Stimulated activated CD8-positive, alpha-beta memory T cell treated with anti-CD3 and anti-CD28 coated beads, Interleukin-12 subunit alpha, Interleukin-12 subunit beta, amount 100 ng/mL, for 1 hour (primary cell): Measurements from ENCODE around the gene LRFN2.

Experiments used
- DNase-seq: peaks from one replicate; pipeline ENCODE4 v3.0.0-alpha.2; 2020; ENCODE audit warnings: low read depth

LRFN2 gene

GRCh38 chr6:40349901-40350746 is 237.0 kb downstream of the LRFN2 start:
- no peak for DNase-seq

- DNase-seq, result no peak
These were observed 237.9 kb downstream of the LRFN2 start for GRCh38 chr6:40349123-40349900.

GRCh38 chr6:40348591-40348990 is 238.6 kb downstream of the LRFN2 start:
- DNase-seq, result no peak

GRCh38 chr6:40347571-40348011 is 239.6 kb downstream of the LRFN2 start:
- DNase-seq, result no peak

- no peak for DNase-seq
These were observed 240.9 kb downstream of the LRFN2 start for GRCh38 chr6:40346246-40346645.

GRCh38 chr6:40344566-40345167 is 242.5 kb downstream of the LRFN2 start:
- no peak for DNase-seq

- DNase-seq, result no peak
These were observed 243.1 kb downstream of the LRFN2 start for GRCh38 chr6:40343877-40344565.

- no peak for DNase-seq
These were observed 243.8 kb downstream of the LRFN2 start for GRCh38 chr6:40343318-40343876.

- no peak for DNase-seq
These were observed 244.4 kb downstream of the LRFN2 start for GRCh38 chr6:40342723-40343122.

GRCh38 chr6:40341726-40342125 is 245.4 kb downstream of the LRFN2 start:
- DNase-seq, result no peak
